Spleen (tissue), 7 donors: ENCODE measurements around the gene TBCE.

Experiments used
- CTCF ChIP-seq, 11 experiments: fragments of 200-600 bp in 7 of 11; fragments of 450-650 bp in 4 of 11; sonication (generic) in 4 of 11; IDR thresholded peaks in 8 of 11; conservative IDR thresholded peaks in 3 of 11; 1 replicate in 7 of 11; 2 replicates in 4 of 11; pipeline versions ENCODE4 v1.4.0 to v1.8.0; 2016 to 2021; ENCODE audit warnings: antibody characterized with exemption in 11 of 11, inconsistent platforms in 4 of 11, mild to moderate bottlenecking in 1 of 11
- POLR2A ChIP-seq, 3 donors: fragments of 450-650 bp; IDR thresholded peaks; one replicate each; pipeline ENCODE4 v1.5.1; 2017; ENCODE audit warnings: antibody characterized with exemption in 3 of 3, mild to moderate bottlenecking in 1 of 3
- donor health status: DM: no; HTN: no; CAD: no; lungs with moderate emphysema.
- donor health status: DM: no; HTN: no; CAD: no.
- donor health status: DM: no; HTN: no; CAD: no.

DNA sequence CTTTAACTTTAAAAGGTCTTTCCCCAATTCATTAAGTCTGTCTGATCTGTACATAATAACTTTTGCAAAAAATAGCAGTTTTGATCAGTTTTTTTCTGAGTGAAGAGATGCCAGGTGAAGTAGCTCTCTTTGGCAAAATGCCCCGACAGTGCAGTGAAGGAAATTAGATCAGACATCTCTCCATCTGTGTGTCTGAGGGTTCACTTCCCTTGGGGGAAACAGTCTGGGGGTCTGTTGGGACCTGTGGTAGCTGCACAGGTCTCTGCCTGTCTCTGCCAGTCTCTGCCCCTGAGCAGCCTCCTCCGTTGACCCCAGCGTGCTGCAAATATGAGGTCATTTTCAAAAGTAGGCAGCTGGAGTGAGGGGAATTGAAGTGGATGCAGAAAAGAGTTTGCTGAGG, 54.5 kb downstream of the TBCE start:
- TF ChIP-seq POLR2A (IDR thresholded peaks at IDR 0.05) (no peak), CTCF (IDR thresholded peaks at IDR 0.05 in 8 of 11, conservative IDR thresholded peaks at IDR 0.05 in 3 of 11) (no peak)
